ENCODE measurements around the gene SPATA22. TPM values are rescaled to one million over a fixed set of nuclear protein-coding genes. Genes with fewer than 3 reads are reported as not detected.

SPATA22 gene
- total and polyA plus RNA-seq, 2 of the 13 experiments (the other 11 are each of a cell fraction or from before 2014, with no cell fraction given): not detected

GRCh38 chr17:3440451-3440850, 31.2 kb downstream of the SPATA22 start:
- BruUV-seq (replicated peaks): no TSS peak
- H3K4me2 ChIP-seq (ENCODE audit: low read depth, low read length): no peak overlapping the region
- H2AFZ ChIP-seq (ENCODE audit: low read length): no peak overlapping the region
- H3K4me1 ChIP-seq (ENCODE audit: insufficient read depth, low read length): no peaks in the 10 kb centered on the region
- no peak overlapping the region for H3K9ac ChIP-seq (ENCODE audit: insufficient read depth, low read depth, low read length)
- H3K36me3 ChIP-seq (replicated peaks in 1 of 2; ENCODE audit: control insufficient read depth in 1 of 2, insufficient read depth in 2 of 2, low read length in 2 of 2): no peaks in the 10 kb centered on the region
- no peak overlapping the region for H3K27ac ChIP-seq (ENCODE audit: extremely low read length, insufficient read depth, low read length)
- ChIA-PET POLR2A (no interaction called here), CTCF (ENCODE audit: low intra/inter-chr PET ratio, low total read pairs) (no interaction called here)
- H4K20me1 ChIP-seq (ENCODE audit: insufficient read depth, low read length): no peaks in the 10 kb centered on the region; the same call in 1 of the 2 replicates
- intact Hi-C loops (cut with micrococcal nuclease; ENCODE audit: unreplicated experiment) (no loop called here), in situ Hi-C loops (cut with HindIII; ENCODE audit: extremely low pct_ligation_motif_present, low pct_unique_long_range_greater_than_20kb) (no loop called here)
- ATAC-seq: no peak
- TF ChIP-seq TOE1 (CRISPR knock-in tag; IDR thresholded peaks at IDR 0.05) (no peak), KDM3A (CRISPR knock-in tag; IDR thresholded peaks at IDR 0.05; ENCODE audit: low read depth) (no peak), ZNF816 (CRISPR knock-in tag; IDR thresholded peaks at IDR 0.05; ENCODE audit: borderline replicate concordance) (no peak)
- H3K79me2 ChIP-seq (ENCODE audit: insufficient read depth, low read length): no peaks in the 10 kb centered on the region
- no peak overlapping the region for H3K4me3 ChIP-seq (replicated peaks in 1 of 3; ENCODE audit: insufficient read depth in 1 of 3, low read depth in 2 of 3, low read length in 3 of 3)
- no peaks in the 10 kb centered on the region for H3K9me3 ChIP-seq (ENCODE audit: low read length)
- 0% methylated on average over 2 of the region's 2 CpGs for WGBS (ENCODE audit: low lambda C conversion rate)
- no peak for FAIRE-seq
- no peaks in the 10 kb centered on the region for H3K27me3 ChIP-seq (ENCODE audit: control insufficient read depth in 1 of 2, insufficient read depth in 2 of 2, low read length in 2 of 2)
- no peak for DNase-seq (ENCODE audit: low spot score)

- TF ChIP-seq ZFP82 (CRISPR knock-in tag; IDR thresholded peaks at IDR 0.05; ENCODE audit: borderline replicate concordance) (no peak), NR2C2 (CRISPR knock-in tag; IDR thresholded peaks at IDR 0.05; ENCODE audit: borderline replicate concordance) (no peak), THYN1 (CRISPR knock-in tag; IDR thresholded peaks at IDR 0.05; ENCODE audit: borderline replicate concordance, low read depth) (no peak)
- no peak overlapping the region for H3K27ac ChIP-seq (ENCODE audit: extremely low read length, insufficient read depth, low read length)
- DNase-seq (ENCODE audit: low spot score): no peak
- in situ Hi-C loops (cut with HindIII; ENCODE audit: extremely low pct_ligation_motif_present, low pct_unique_long_range_greater_than_20kb): no loop called here
- no peak for FAIRE-seq
- H3K4me1 ChIP-seq (ENCODE audit: insufficient read depth, low read length): no peaks in the 10 kb centered on the region
- H3K36me3 ChIP-seq (replicated peaks in 1 of 2; ENCODE audit: control insufficient read depth in 1 of 2, insufficient read depth in 2 of 2, low read length in 2 of 2): no peaks in the 10 kb centered on the region
- no peaks in the 10 kb centered on the region for H3K79me2 ChIP-seq (ENCODE audit: insufficient read depth, low read length)
- intact Hi-C loops (cut with micrococcal nuclease; ENCODE audit: unreplicated experiment): no loop called here
- no peaks in the 10 kb centered on the region for H3K9me3 ChIP-seq (ENCODE audit: low read length)
- WGBS (ENCODE audit: low lambda C conversion rate): 0% methylated on average over 1 of the region's 1 CpG
- no peaks in the 10 kb centered on the region; the same call in 1 of the 2 replicates for H4K20me1 ChIP-seq (ENCODE audit: insufficient read depth, low read length)
- no peak overlapping the region for H3K4me3 ChIP-seq (replicated peaks in 1 of 3; ENCODE audit: insufficient read depth in 1 of 3, low read depth in 2 of 3, low read length in 3 of 3)
- no peak overlapping the region for H3K9ac ChIP-seq (ENCODE audit: insufficient read depth, low read depth, low read length)
- ATAC-seq: no peak
- ChIA-PET CTCF (ENCODE audit: low intra/inter-chr PET ratio, low total read pairs) (no interaction called here), POLR2A (no interaction called here)
- BruUV-seq (replicated peaks): no TSS peak
- no peak overlapping the region for H2AFZ ChIP-seq (ENCODE audit: low read length)
- no peaks in the 10 kb centered on the region for H3K27me3 ChIP-seq (ENCODE audit: control insufficient read depth in 1 of 2, insufficient read depth in 2 of 2, low read length in 2 of 2)
- no peak overlapping the region for H3K4me2 ChIP-seq (ENCODE audit: low read depth, low read length)
Observed at GRCh38 chr17:3438368-3438767, 33.3 kb downstream of the SPATA22 start.

Data from HepG2 (cell line).